GM18499 (cell line): ENCODE measurements around the gene HERC2.

Experiments
- ATAC-seq: cut with Tn5 transposase; IDR thresholded peaks from one replicate; pipeline ENCODE4 v1.9.1; 2021; ENCODE audit warnings: moderate number of reproducible peaks; ENCODE audit not compliant: insufficient read depth, unreplicated experiment

The HERC2 gene

GRCh38 chr15:28081594-28081993 lies 240.4 kb downstream of the HERC2 start:
- ATAC-seq: no peak

DNA sequence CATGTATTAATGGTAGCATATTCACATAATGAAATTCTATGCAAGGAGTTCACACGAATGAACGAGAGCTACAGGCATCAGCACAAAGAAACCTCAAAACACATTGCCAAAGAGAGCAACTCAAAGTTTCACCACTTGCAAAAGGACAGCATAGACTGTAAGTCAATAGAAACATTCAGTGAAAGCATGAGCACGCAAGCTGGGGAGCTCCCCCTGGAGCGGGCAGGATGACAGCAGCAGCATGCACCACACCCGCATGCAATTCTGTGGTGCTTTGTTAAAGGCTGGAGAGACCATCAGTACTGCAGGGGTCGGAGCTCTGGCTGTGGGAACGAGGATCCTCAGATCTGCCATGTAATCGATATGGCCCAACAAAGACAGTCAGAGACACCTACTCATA lies 241.6 kb downstream of the HERC2 start:
- ATAC-seq: no peak

DNA sequence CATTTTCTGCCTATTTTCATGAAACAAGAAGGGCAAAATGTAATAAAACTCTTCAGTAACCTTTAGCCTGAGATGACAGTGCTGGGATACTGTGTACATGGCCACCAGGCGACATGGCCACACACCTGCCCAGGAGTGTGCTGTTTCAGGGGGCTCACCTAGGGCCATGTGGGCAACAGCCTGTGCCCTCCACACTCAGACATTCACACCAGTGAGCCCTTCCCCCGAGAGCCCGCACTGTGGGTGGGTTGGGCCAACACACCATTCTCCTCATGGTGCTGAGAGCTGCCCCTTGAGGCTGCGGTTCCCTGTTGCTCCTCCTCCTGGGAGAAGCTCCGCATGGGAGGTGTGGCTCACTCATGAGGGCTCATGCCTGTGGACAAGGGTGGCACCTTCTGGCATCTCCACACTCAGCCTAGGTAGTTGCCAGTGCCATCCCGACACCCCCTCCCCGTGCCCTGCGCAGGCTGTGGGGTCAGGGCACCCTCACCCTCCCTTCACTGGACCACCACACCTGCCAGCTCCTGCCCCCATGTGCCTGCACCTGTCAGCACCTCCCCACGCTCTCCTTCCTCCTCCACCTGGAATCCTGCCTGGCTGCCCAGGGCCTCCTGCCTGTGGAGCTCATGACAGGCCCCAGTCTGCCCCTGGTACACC lies 242.5 kb downstream of the HERC2 start:
- ATAC-seq: no peak

GRCh38 chr15:28078191-28078719 lies 243.7 kb downstream of the HERC2 start:
- no peak for ATAC-seq

DNA sequence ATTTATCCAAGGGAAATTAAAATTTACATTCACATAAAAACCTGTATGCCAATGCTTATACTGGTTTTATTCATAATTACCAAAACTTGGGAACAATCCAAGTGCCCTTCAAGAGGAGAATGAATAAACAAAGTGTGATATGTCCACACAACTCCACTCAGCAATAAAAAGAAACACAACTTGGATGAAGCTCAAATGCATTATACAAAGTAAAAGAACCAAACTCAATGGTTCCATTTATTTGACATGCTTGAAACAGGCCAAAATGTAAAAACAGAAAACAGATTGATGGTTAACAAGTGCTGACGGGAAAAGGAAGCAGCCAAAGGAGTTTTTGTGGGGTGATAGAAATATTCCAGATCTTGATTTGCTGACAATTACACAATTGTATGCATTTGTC lies 246.4 kb downstream of the HERC2 start:
- ATAC-seq: no peak

DNA sequence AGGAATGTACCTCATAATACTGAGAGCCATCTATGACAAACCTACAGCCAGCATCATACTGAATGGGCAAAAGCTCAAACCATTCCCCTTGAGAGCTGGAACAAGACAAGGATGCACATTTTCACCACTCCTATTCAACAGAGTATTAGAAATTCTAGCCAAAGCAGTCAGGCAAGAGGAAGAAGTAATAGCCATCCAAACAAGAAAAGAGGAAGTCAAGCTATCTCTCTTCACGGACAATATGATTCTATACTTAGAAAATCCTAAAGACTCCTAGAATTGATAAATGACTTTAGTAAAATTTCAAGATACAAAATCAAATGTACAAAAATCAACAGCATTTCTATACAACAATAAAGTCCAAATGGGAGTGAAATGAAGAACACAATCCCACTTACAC lies 253.0 kb downstream of the HERC2 start:
- no peak for ATAC-seq

DNA sequence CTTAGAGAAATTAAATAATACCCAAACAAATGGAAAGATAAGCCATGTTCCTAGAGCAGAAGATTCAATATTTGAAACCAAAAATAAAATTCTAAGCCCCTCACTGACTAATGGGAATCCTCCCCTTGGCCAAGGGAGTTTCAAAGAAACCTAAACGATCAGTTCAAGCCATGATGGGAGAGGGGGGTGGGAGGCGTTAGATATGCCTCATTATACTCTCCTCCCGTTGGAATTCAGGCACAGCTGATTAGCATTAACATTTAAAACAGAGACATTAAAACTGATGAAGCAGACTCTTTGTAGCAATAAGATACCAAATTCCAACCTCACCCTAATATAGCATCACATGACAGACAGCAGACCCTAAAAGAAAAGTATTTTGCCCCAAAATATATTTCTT lies 255.7 kb downstream of the HERC2 start:
- no peak for ATAC-seq
